CD14-positive monocyte (primary cell): Measurements from ENCODE around the gene NAT16. TPM values are rescaled to one million over a fixed set of nuclear protein-coding genes. Genes with fewer than 3 reads are reported as not detected.
"Not testable (repeated sequence)": the region's sequence is repeated elsewhere in the genome, so short reads cannot be mapped to it uniquely, and the experiment has no call there.

ENCODE experiments used
- DNase-seq, 3 donors: peaks; one replicate each; pipeline ENCODE4 v3.0.0-alpha.2; 2011 to 2022
- H2AFZ ChIP-seq: 2 replicates; pipeline ENCODE4 v1.6.0; 2012; ENCODE audit warnings: mild to moderate bottlenecking, low read depth, low read length, inconsistent platforms; ENCODE audit not compliant: insufficient read depth, poor library complexity, severe bottlenecking
- H3K27ac ChIP-seq, 2 donors: 1 replicate in 1 of 2; 2 replicates in 1 of 2; pipeline ENCODE4 v1.5.1; 2012 to 2013; ENCODE audit warnings: low read length in 2 of 2, control low read depth in 1 of 2, inconsistent platforms in 1 of 2, low read depth in 1 of 2, mild to moderate bottlenecking in 1 of 2
- H3K27me3 ChIP-seq, 2 donors: one replicate each; pipeline versions ENCODE4 v1.6.0 to v1.6.1; 2011 to 2013; ENCODE audit warnings: low read length in 2 of 2; ENCODE audit not compliant: control insufficient read depth in 2 of 2, insufficient read depth in 2 of 2
- H3K36me3 ChIP-seq, 2 donors: replicated peaks in 1 of 2; 1 replicate in 1 of 2; 2 replicates in 1 of 2; pipeline versions ENCODE4 v1.5.1 to v1.6.1; 2012 to 2013; ENCODE audit warnings: low read length in 2 of 2, control low read depth in 1 of 2, inconsistent platforms in 1 of 2, mild to moderate bottlenecking in 1 of 2; ENCODE audit not compliant: insufficient read depth in 2 of 2, control insufficient read depth in 1 of 2
- H3K4me1 ChIP-seq, 2 donors: 1 replicate in 1 of 2; 2 replicates in 1 of 2; pipeline versions ENCODE4 v1.5.1 to v1.6.1; 2012 to 2013; ENCODE audit warnings: low read length in 2 of 2, control low read depth in 1 of 2, inconsistent platforms in 1 of 2, mild to moderate bottlenecking in 1 of 2, moderate library complexity in 1 of 2; ENCODE audit not compliant: insufficient read depth in 2 of 2, control insufficient read depth in 1 of 2
- H3K4me2 ChIP-seq: replicated peaks from 2 replicates; pipeline ENCODE3; 2012; ENCODE audit warnings: low read length, moderate library complexity, mild to moderate bottlenecking; ENCODE audit not compliant: poor library complexity, severe bottlenecking; ENCODE audit errors: extremely low read depth
- H3K4me3 ChIP-seq, 3 experiments: fragments of 200-600 bp in 1 of 3; sonication (generic) in 1 of 3; replicated peaks in 1 of 3; 1 replicate in 2 of 3; 2 replicates in 1 of 3; pipeline ENCODE4 v1.5.1; 2011 to 2013; ENCODE audit warnings: low read length in 3 of 3, mild to moderate bottlenecking in 3 of 3, control low read depth in 2 of 3, low read depth in 2 of 3, inconsistent platforms in 1 of 3, moderate library complexity in 1 of 3
- H3K79me2 ChIP-seq: 2 replicates; pipeline ENCODE4 v1.6.0; 2012; ENCODE audit warnings: mild to moderate bottlenecking, control low read depth, inconsistent platforms, low read length, moderate library complexity; ENCODE audit not compliant: insufficient read depth
- H3K9ac ChIP-seq: 2 replicates; pipeline ENCODE4 v1.6.0; 2017; ENCODE audit warnings: low read length, mild to moderate bottlenecking; ENCODE audit not compliant: insufficient read depth, poor library complexity, severe bottlenecking
- H3K9me3 ChIP-seq, 2 donors: replicated peaks in 1 of 2; 1 replicate in 1 of 2; 2 replicates in 1 of 2; pipeline versions ENCODE4 v1.5.1 to v1.6.1; 2012 to 2013; ENCODE audit warnings: low read length in 2 of 2, control low read depth in 1 of 2; ENCODE audit not compliant: control insufficient read depth in 1 of 2, insufficient read depth in 1 of 2
- H4K20me1 ChIP-seq: 2 replicates; pipeline ENCODE4 v1.6.0; 2012; ENCODE audit warnings: mild to moderate bottlenecking, low read length, control low read depth, moderate library complexity; ENCODE audit not compliant: insufficient read depth
- H3K27ac Mint-ChIP-seq, 7 donors: one replicate each; pipeline ENCODE4 v1.8.0; 2020; ENCODE audit warnings: mild to moderate bottlenecking in 7 of 7, mixed read lengths in 7 of 7, moderate library complexity in 6 of 7, inconsistent platforms in 2 of 7
- H3K27me3 Mint-ChIP-seq, 3 donors: one replicate each; pipeline ENCODE4 v1.8.0; 2021 to 2022; ENCODE audit warnings: low read depth in 3 of 3, mild to moderate bottlenecking in 3 of 3, mixed read lengths in 3 of 3, moderate library complexity in 3 of 3, inconsistent platforms in 1 of 3
- H3K36me3 Mint-ChIP-seq, 2 donors: one replicate each; pipeline ENCODE4 v1.8.0; 2020; ENCODE audit warnings: mixed read lengths in 2 of 2, inconsistent platforms in 1 of 2, mild to moderate bottlenecking in 1 of 2
- H3K4me1 Mint-ChIP-seq: one replicate; pipeline ENCODE4 v1.8.0; 2020; ENCODE audit warnings: mild to moderate bottlenecking, mixed read lengths
- H3K4me3 Mint-ChIP-seq, 2 donors: one replicate each; pipeline ENCODE4 v1.8.0; 2020; ENCODE audit warnings: mild to moderate bottlenecking in 2 of 2, mixed read lengths in 2 of 2, moderate library complexity in 1 of 2
- H3K9me3 Mint-ChIP-seq, 7 donors: one replicate each; pipeline ENCODE4 v1.8.0; 2020 to 2022; ENCODE audit warnings: mixed read lengths in 7 of 7, mild to moderate bottlenecking in 6 of 7, moderate library complexity in 6 of 7, inconsistent platforms in 2 of 7
- CTCF ChIP-seq: fragments of 200-600 bp; IDR thresholded peaks from one replicate; pipeline ENCODE4 v1.8.0; 2022; ENCODE audit warnings: antibody characterized with exemption, mild to moderate bottlenecking
- WGBS: methylation state at CpG from one replicate; pipeline ENCODE4 v1.1.5; 2013; ENCODE audit warnings: missing lambda C conversion rate; ENCODE audit not compliant: insufficient coverage; 5-methylcytosine and 5-hydroxymethylcytosine counted together
- intact Hi-C, 2 donors: fragments of 100-400 bp; cut with micrococcal nuclease; formaldehyde crosslinking; loops; one replicate each; pipeline versions ENCODE4 v1.15.0 to v1.15.1; 2023
- polyA plus RNA-seq, 3 donors: library from polyadenylated mRNA; depleted of rRNA in 1 of 3; unstranded in 2 of 3; stranded (reverse) in 1 of 3; fragments of 300-500 nt in 2 of 3; fragments of >200 nt in 1 of 3; fragmentation: Illumina TruSeq in 2 of 3; gene quantifications; 1 replicate in 2 of 3; 2 replicates in 1 of 3; pipeline ENCODE4 v1.2.3, GENCODE V29; 2012 to 2021
- small RNA-seq: library from RNA; depleted of rRNA; stranded (forward); fragments of <200 nt; gene quantifications from one replicate; pipeline ENCODE3, GENCODE V24; 2012; ENCODE audit warnings: low read depth; ENCODE audit not compliant: insufficient read length

The NAT16 gene
- polyA plus RNA-seq, 3 donors: not detected

DNA sequence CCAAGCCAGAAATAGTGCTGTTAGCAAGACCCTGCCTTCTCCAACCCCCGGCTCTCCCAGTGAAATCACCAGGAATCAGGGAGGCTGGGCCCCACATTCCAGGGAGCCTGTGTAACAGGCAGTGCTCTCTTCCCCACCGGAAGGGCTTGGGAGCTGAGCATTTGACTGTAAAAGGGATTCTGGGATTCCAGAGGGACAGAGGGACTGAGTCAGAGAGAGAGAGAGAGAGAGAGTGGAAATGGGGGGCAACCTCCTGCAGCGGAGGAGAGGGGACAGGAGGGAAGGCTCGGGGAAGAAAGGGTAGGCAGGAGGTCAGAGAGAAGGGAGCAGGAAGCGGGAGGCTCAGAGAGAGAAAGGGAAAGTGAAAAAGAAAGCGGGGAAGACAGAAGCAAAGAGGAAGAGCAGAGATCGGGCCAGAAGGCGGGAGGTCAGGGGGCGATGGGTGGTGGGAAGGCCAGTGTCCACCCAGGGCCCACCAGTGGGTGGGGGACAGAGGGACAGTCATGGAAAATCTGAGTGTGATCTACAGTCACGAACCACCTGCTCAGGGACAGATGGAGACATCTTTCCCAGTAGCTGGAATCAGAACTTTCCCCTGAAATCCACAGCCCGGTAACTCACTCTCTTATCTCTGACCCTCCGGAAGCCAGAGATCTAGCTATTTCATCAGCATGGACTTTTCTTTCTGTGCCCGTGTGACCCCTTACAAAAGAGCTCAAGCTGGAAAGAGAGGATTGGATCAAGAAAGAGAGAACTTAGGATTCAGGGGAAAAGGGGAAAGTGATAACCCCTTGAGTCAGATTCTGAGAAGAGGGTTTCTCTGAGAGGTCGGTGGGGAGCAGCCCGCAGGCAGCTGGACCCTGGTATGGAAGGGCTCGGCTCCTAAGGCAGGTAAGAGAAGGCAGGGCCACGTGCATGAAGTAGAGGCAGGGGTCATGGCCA lies 57.8 kb downstream of the NAT16 start:
- H3K27me3 Mint-ChIP-seq: peaks cover 27 to 75% (median 44%) of the 10 kb centered on the region in 3 donors
- intact Hi-C loops: no loop called here
- Histone ChIP-seq H3K9me3 (no peaks in the 10 kb centered on the region), H3K79me2 (no peaks in the 10 kb centered on the region), H3K27me3 (peaks cover 2 to 20% of the 10 kb centered on the region in 2 donors), H3K36me3 (no peaks in the 10 kb centered on the region), H3K9ac (peak overlapping the region; percentile 66), H3K27ac (peak overlapping the region in 1 of 2 donors; percentile 70), H3K4me1 (peaks cover 35 to 42% of the 10 kb centered on the region in 2 donors), H2AFZ (peak overlapping the region; percentile 90), H3K4me2 (peak overlapping the region; percentile 69), H3K4me3 (peak overlapping the region; percentile 47 to 72 (median 61)), H4K20me1 (no peaks in the 10 kb centered on the region)
- H3K27ac Mint-ChIP-seq: peak overlapping the region in 6 of 7 donors; percentile 32 to 92 (median 84)
- H3K4me1 Mint-ChIP-seq: peaks cover 36% of the 10 kb centered on the region
- 16% methylated on average over 13 of the region's 17 CpGs for WGBS
- peaks cover 0 to 2% (median 0%) of the 10 kb centered on the region in 7 donors for H3K9me3 Mint-ChIP-seq
- no peak for TF ChIP-seq CTCF
- peak overlapping the region; percentile 81 to 97 for H3K4me3 Mint-ChIP-seq
- peaks cover 0 to 2% of the 10 kb centered on the region in 2 donors for H3K36me3 Mint-ChIP-seq
- DNase-seq: peak; percentile 15 to 66 (median 51)

- H3K4me3 Mint-ChIP-seq: peak overlapping the region; percentile 81 to 97
- H3K36me3 Mint-ChIP-seq, H3K9me3 Mint-ChIP-seq, DNase-seq, H3K9me3 ChIP-seq, H4K20me1 ChIP-seq, intact Hi-C loops, H3K36me3 ChIP-seq, H3K79me2 ChIP-seq: not testable (repeated sequence)
- H3K4me1 Mint-ChIP-seq: peaks cover 29% of the 10 kb centered on the region
- 100% methylated on average over 3 of the region's 9 CpGs for WGBS
- Histone ChIP-seq H3K27ac (peak overlapping the region in 1 of 2 donors; percentile 70), H3K27me3 (peaks cover 0 to 14% of the 10 kb centered on the region in 2 donors), H3K9ac (peak overlapping the region; percentile 66), H3K4me1 (peaks cover 29 to 35% of the 10 kb centered on the region in 2 donors), H3K4me2 (peak overlapping the region; percentile 69), H3K4me3 (peak overlapping the region in 2 of 3 experiments; percentile 47 to 72), H2AFZ (peak overlapping the region; percentile 90)
- H3K27ac Mint-ChIP-seq: peak overlapping the region in 5 of 7 donors; percentile 81 to 92 (median 87)
- H3K27me3 Mint-ChIP-seq: peaks cover 20 to 71% (median 38%) of the 10 kb centered on the region in 3 donors
Measured at GRCh38 chr7:101121631-101121990, 58.5 kb downstream of the NAT16 start.

Small RNA genes within 50 kb of the gene (small RNA-seq; reads per million reads assigned to genes)
- not detected for gene MIR4653

Other genes starting within 250 kb of the NAT16 start
- gene MUC3A, start 230.8 kb downstream of the NAT16 start, polyA plus RNA-seq: not detected
- gene MUC12, start 210.7 kb downstream of the NAT16 start, polyA plus RNA-seq: under 1 TPM in 1 of 3 donors, not detected in 2; 0.44 TPM
- gene MUC17, start 160.2 kb downstream of the NAT16 start, polyA plus RNA-seq: not detected
- 1 to 10 TPM in 2 of 3 donors, under 1 TPM in 1; 0.66 to 9.4 (median 1.2) TPM for gene TRIM56, start 94.8 kb downstream of the NAT16 start, polyA plus RNA-seq
- gene SERPINE1, start 53.2 kb downstream of the NAT16 start, polyA plus RNA-seq: under 1 TPM; 0.07 to 0.21 (median 0.16) TPM
- 10 to 100 TPM; 10.1 to 21.3 (median 10.9) TPM for gene AP1S1, start 25.8 kb downstream of the NAT16 start, polyA plus RNA-seq
- gene VGF, start 14.7 kb downstream of the NAT16 start, polyA plus RNA-seq: not detected
- gene MOGAT3, start 20.7 kb upstream of the NAT16 start, polyA plus RNA-seq: not detected
- 10 to 100 TPM; 26.9 to 70.1 (median 28.1) TPM for gene PLOD3, start 37.3 kb upstream of the NAT16 start, polyA plus RNA-seq
- gene ZNHIT1, start 37.9 kb upstream of the NAT16 start, polyA plus RNA-seq: 100 to 1,000 TPM in 1 of 3 donors, 10 to 100 TPM in 2; 29.3 to 109 (median 74.9) TPM
- 10 to 100 TPM in 1 of 3 donors, not detected in 2; 19.3 TPM for gene CLDN15, start 57.5 kb upstream of the NAT16 start, polyA plus RNA-seq
- gene FIS1, start 64.8 kb upstream of the NAT16 start, polyA plus RNA-seq: 100 to 1,000 TPM; 152 to 198 (median 195) TPM
- 1 to 10 TPM in 1 of 3 donors, under 1 TPM in 2; 0.59 to 1.5 (median 0.87) TPM for gene IFT22, start 141.5 kb upstream of the NAT16 start, polyA plus RNA-seq
- gene COL26A1, start 182.6 kb upstream of the NAT16 start, polyA plus RNA-seq: not detected